GM18508 (cell line): ENCODE results near the gene NRCAM.

Experiments
- ATAC-seq: cut with Tn5 transposase; IDR thresholded peaks from one replicate; pipeline ENCODE4 v1.9.1; 2021; ENCODE audit warnings: moderate number of reproducible peaks; ENCODE audit not compliant: insufficient read depth, unreplicated experiment

Gene NRCAM

GRCh38 chr7:108321359-108321758, 134.9 kb downstream of the NRCAM start:
- no peak for ATAC-seq

- ATAC-seq, result no peak
Measured at GRCh38 chr7:108316708-108317107, 139.5 kb downstream of the NRCAM start.

- no peak for ATAC-seq
Measured at GRCh38 chr7:108314551-108314950, 141.7 kb downstream of the NRCAM start.

- no peak for ATAC-seq
Measured at GRCh38 chr7:108314049-108314448, 142.2 kb downstream of the NRCAM start.

GRCh38 chr7:108313086-108313485, 143.2 kb downstream of the NRCAM start:
- ATAC-seq, result no peak

- ATAC-seq, result peak; percentile 45
Measured at GRCh38 chr7:108311446-108312168, 144.6 kb downstream of the NRCAM start.

GRCh38 chr7:108310351-108310750, 145.9 kb downstream of the NRCAM start:
- ATAC-seq, result no peak

- ATAC-seq, result no peak
Measured at GRCh38 chr7:108308903-108309302, 147.3 kb downstream of the NRCAM start.

GRCh38 chr7:108308276-108308675, 148.0 kb downstream of the NRCAM start:
- no peak for ATAC-seq

GRCh38 chr7:108307595-108307994, 148.6 kb downstream of the NRCAM start:
- no peak for ATAC-seq

GRCh38 chr7:108307194-108307593, 149.0 kb downstream of the NRCAM start:
- no peak for ATAC-seq

GRCh38 chr7:108303332-108303731, 152.9 kb downstream of the NRCAM start:
- no peak for ATAC-seq

- ATAC-seq, result no peak
Measured at GRCh38 chr7:108301387-108301786, 154.8 kb downstream of the NRCAM start.

GRCh38 chr7:108299251-108299973, 156.8 kb downstream of the NRCAM start:
- ATAC-seq, result no peak

- ATAC-seq, result no peak
Measured at GRCh38 chr7:108296911-108297310, 159.3 kb downstream of the NRCAM start.

GRCh38 chr7:108294595-108294994, 161.6 kb downstream of the NRCAM start:
- peak; percentile 97 for ATAC-seq

GRCh38 chr7:108293149-108293612, 163.1 kb downstream of the NRCAM start:
- no peak for ATAC-seq

- no peak for ATAC-seq
Measured at GRCh38 chr7:108292541-108292940, 163.7 kb downstream of the NRCAM start.

GRCh38 chr7:108291791-108292440, 164.3 kb downstream of the NRCAM start:
- ATAC-seq, result no peak

- ATAC-seq, result no peak
Measured at GRCh38 chr7:108291152-108291508, 165.1 kb downstream of the NRCAM start.

- no peak for ATAC-seq
Measured at GRCh38 chr7:108290459-108291151, 165.6 kb downstream of the NRCAM start.
